ENCODE results near the gene DOCK1.

GRCh38 chr10:127149501-127150081, 244.4 kb downstream of the DOCK1 start:
- TF ChIP-seq, protein P1, sequence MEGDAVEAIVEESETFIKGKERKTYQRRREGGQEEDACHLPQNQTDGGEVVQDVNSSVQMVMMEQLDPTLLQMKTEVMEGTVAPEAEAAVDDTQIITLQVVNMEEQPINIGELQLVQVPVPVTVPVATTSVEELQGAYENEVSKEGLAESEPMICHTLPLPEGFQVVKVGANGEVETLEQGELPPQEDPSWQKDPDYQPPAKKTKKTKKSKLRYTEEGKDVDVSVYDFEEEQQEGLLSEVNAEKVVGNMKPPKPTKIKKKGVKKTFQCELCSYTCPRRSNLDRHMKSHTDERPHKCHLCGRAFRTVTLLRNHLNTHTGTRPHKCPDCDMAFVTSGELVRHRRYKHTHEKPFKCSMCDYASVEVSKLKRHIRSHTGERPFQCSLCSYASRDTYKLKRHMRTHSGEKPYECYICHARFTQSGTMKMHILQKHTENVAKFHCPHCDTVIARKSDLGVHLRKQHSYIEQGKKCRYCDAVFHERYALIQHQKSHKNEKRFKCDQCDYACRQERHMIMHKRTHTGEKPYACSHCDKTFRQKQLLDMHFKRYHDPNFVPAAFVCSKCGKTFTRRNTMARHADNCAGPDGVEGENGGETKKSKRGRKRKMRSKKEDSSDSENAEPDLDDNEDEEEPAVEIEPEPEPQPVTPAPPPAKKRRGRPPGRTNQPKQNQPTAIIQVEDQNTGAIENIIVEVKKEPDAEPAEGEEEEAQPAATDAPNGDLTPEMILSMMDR (IDR thresholded peaks at IDR 0.05): no peak
- no peak for TF ChIP-seq POLR2A (IDR thresholded peaks at IDR 0.05)

All from breast epithelium (tissue), 3 donors.